Measurements from ENCODE around the gene TRIM15. TPM values are rescaled to one million over a fixed set of nuclear protein-coding genes. Genes with fewer than 3 reads are reported as not detected.
"Not testable (repeated sequence)": the region's sequence is repeated elsewhere in the genome, so short reads cannot be mapped to it uniquely, and the experiment has no call there.

The TRIM15 gene
- total and polyA plus RNA-seq, 2 experiments from 2014 or later, result not detected

GRCh38 chr6:30135757-30136156, 27.6 kb upstream of the TRIM15 start, which contains the start of gene TRIM40:
TRIM40 (plus strand) TSS chr6:30136140; CDS start chr6:30137037, 897 bp downstream.
- no peak for TF ChIP-seq EZH2 (IDR thresholded peaks at IDR 0.05; ENCODE audit: insufficient read depth, poor library complexity, severe bottlenecking)
- no peak for TF ChIP-seq EZH2phosphoT487 (IDR thresholded peaks at IDR 0.05; ENCODE audit: insufficient read depth, low read depth)
- no peak within 1 kb of the TSS for H3K4me2 ChIP-seq (ENCODE audit: unreplicated experiment)
- DNase-seq, result no peak
- no peaks in the 10 kb centered on the region for H3K79me2 ChIP-seq (ENCODE audit: insufficient read depth)
- H2AFZ ChIP-seq, result no peak within 1 kb of the TSS
- no peaks in the 10 kb centered on the region for H4K20me1 ChIP-seq (ENCODE audit: insufficient read depth)
- H3K9ac ChIP-seq, result no peak within 1 kb of the TSS
- in situ Hi-C loops (cut with MboI), result no loop called here
- WGBS, 2 experiments (ENCODE audit: low coverage in 1 of 2, low lambda C conversion rate in 2 of 2, missing lambda C conversion rate in 2 of 2), result 33 to 41% methylated on average over 4 of the region's 4 CpGs
- peaks cover 48% of the 10 kb centered on the region for H3K27me3 ChIP-seq (replicated peaks; ENCODE audit: insufficient read depth)
- no peak within 1 kb of the TSS for H3K27ac ChIP-seq
- H3K4me3 ChIP-seq, result no peak within 1 kb of the TSS
- H3K9me2 ChIP-seq (ENCODE audit: insufficient read depth), result no peaks in the 10 kb centered on the region
- H3K4me1 ChIP-seq (ENCODE audit: insufficient read depth), result no peaks in the 10 kb centered on the region
- H3K36me3 ChIP-seq (ENCODE audit: low read depth), result no peaks in the 10 kb centered on the region
- H3K9me3 ChIP-seq (ENCODE audit: low read depth), result no peaks in the 10 kb centered on the region
- H3F3A ChIP-seq (ENCODE audit: insufficient read depth), result no peaks in the 10 kb centered on the region

DNA sequence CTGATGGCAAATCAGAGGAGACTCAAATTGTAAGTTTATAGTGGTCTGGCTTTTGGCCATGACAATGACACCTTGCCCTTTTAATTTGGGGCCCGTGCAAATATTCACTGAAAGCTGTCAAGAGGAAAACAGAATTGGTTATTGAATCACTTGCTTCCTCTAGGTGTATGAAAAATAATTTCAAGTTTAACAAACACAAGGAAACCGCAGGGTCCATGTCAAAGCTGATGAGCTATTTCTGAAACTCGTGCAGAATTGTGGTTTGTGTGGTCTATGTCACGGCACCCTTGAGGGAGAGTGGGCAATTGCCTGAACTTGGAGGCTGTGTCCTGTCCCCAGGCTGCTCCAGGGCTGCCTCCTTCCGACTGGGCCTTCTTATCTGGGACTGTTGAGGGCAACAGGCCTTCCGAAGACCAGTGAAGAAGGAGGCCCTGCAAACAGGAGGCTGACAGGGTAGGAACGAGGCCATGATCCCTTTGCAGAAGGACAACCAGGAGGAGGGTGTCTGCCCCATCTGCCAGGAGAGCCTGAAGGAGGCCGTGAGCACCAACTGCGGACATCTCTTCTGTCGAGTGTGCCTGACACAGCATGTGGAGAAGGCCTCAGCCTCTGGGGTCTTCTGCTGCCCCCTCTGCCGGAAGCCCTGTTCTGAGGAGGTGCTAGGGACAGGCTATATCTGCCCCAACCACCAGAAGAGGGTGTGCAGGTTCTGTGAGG, 26.6 kb upstream of the TRIM15 start:
- 49 to 57% methylated on average over 11 of the region's 11 CpGs for WGBS, 2 experiments (ENCODE audit: low coverage in 1 of 2, low lambda C conversion rate in 2 of 2, missing lambda C conversion rate in 2 of 2)
- Histone ChIP-seq H3K27me3 (replicated peaks; ENCODE audit: insufficient read depth) (peaks cover 48% of the 10 kb centered on the region), H3K9ac (no peak overlapping the region), H3K4me1 (ENCODE audit: insufficient read depth) (no peaks in the 10 kb centered on the region), H3K9me2 (ENCODE audit: insufficient read depth) (no peaks in the 10 kb centered on the region), H2AFZ (no peak overlapping the region), H3K79me2 (ENCODE audit: insufficient read depth) (no peaks in the 10 kb centered on the region), H3K27ac (no peak overlapping the region), H3K9me3 (ENCODE audit: low read depth) (no peaks in the 10 kb centered on the region), H3F3A (ENCODE audit: insufficient read depth) (no peaks in the 10 kb centered on the region), H3K4me2 (ENCODE audit: unreplicated experiment) (no peak overlapping the region), H3K36me3 (ENCODE audit: low read depth) (no peaks in the 10 kb centered on the region), H3K4me3 (no peak overlapping the region), H4K20me1 (ENCODE audit: insufficient read depth) (no peaks in the 10 kb centered on the region)
- no peak for DNase-seq
- in situ Hi-C loops (cut with MboI), result no loop called here
- TF ChIP-seq EZH2 (IDR thresholded peaks at IDR 0.05; ENCODE audit: insufficient read depth, poor library complexity, severe bottlenecking), result no peak
- TF ChIP-seq EZH2phosphoT487 (IDR thresholded peaks at IDR 0.05; ENCODE audit: insufficient read depth, low read depth), result no peak

DNA sequence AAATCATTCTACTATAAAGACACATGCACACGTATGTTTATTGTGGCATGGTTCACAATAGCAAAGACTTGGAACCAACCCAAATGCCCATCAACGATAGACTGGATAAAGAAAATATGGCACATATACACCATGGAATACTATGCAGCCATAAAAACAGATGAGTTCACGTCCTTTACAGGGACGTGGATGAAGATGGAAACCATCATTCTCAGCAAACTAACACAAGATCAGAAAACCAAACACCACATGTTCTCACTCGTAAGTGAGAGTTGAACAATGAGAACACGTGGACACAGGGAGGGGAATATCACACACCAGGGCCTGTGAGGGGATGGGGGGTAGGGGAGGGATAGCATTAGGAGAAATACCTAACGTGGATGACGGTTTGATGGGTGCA, 23.1 kb upstream of the TRIM15 start:
- H3K4me1 ChIP-seq (ENCODE audit: insufficient read depth); H3K79me2 ChIP-seq (ENCODE audit: insufficient read depth); H3K9me3 ChIP-seq (ENCODE audit: low read depth); H3K27ac ChIP-seq; H3K36me3 ChIP-seq (ENCODE audit: low read depth); H4K20me1 ChIP-seq (ENCODE audit: insufficient read depth); H3K9me2 ChIP-seq (ENCODE audit: insufficient read depth); H3F3A ChIP-seq (ENCODE audit: insufficient read depth); DNase-seq; H2AFZ ChIP-seq; H3K9ac ChIP-seq; H3K4me2 ChIP-seq (ENCODE audit: unreplicated experiment); H3K4me3 ChIP-seq; in situ Hi-C loops (cut with MboI): not testable (repeated sequence)
- 32 to 40% methylated on average over 8 of the region's 8 CpGs for WGBS, 2 experiments (ENCODE audit: low coverage in 1 of 2, low lambda C conversion rate in 2 of 2, missing lambda C conversion rate in 2 of 2)
- peaks cover 50% of the 10 kb centered on the region for H3K27me3 ChIP-seq (replicated peaks; ENCODE audit: insufficient read depth)

DNA sequence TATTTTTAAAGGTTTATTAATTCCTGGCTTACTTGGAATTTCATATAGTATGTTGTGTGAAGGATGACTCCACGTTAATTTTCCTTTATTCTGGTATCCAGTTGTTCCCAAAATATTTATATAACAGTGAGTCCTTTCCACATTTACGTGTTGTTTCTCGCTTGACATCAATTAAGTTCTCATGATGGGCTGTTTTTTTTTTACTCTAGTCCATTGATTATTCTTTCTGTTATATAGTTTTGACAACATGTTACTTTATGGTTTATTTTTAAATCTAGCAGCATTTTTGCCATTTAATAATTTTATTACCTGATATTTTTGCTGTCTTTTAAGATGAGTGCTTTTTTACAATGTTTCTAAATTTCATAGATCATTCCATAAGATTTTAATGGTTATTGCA, 20.7 kb upstream of the TRIM15 start:
- Histone ChIP-seq H3K4me2 (ENCODE audit: unreplicated experiment) (no peak overlapping the region), H4K20me1 (ENCODE audit: insufficient read depth) (no peaks in the 10 kb centered on the region), H3F3A (ENCODE audit: insufficient read depth) (no peaks in the 10 kb centered on the region), H2AFZ (no peak overlapping the region), H3K9me2 (ENCODE audit: insufficient read depth) (no peaks in the 10 kb centered on the region), H3K4me1 (ENCODE audit: insufficient read depth) (no peaks in the 10 kb centered on the region), H3K9ac (no peak overlapping the region), H3K36me3 (ENCODE audit: low read depth) (no peaks in the 10 kb centered on the region), H3K27ac (no peak overlapping the region), H3K9me3 (ENCODE audit: low read depth) (no peaks in the 10 kb centered on the region), H3K4me3 (no peak overlapping the region), H3K79me2 (ENCODE audit: insufficient read depth) (no peaks in the 10 kb centered on the region), H3K27me3 (replicated peaks; ENCODE audit: insufficient read depth) (peaks cover 53% of the 10 kb centered on the region)
- no peak for TF ChIP-seq EZH2phosphoT487 (IDR thresholded peaks at IDR 0.05; ENCODE audit: insufficient read depth, low read depth)
- in situ Hi-C loops (cut with MboI), result no loop called here
- WGBS, 2 experiments (ENCODE audit: low coverage in 1 of 2, low lambda C conversion rate in 2 of 2, missing lambda C conversion rate in 2 of 2), result 36 to 52% methylated on average over 3 of the region's 3 CpGs
- DNase-seq, result no peak

- in situ Hi-C loops (cut with MboI), result no loop called here
- no peak overlapping the region for H3K4me2 ChIP-seq (ENCODE audit: unreplicated experiment)
- peaks cover 44% of the 10 kb centered on the region for H3K27me3 ChIP-seq (replicated peaks; ENCODE audit: insufficient read depth)
- no peak for DNase-seq
- no peak overlapping the region for H3K27ac ChIP-seq
- no peak overlapping the region for H2AFZ ChIP-seq
- no peak for TF ChIP-seq EZH2phosphoT487 (IDR thresholded peaks at IDR 0.05; ENCODE audit: insufficient read depth, low read depth)
- no peak for TF ChIP-seq EZH2 (IDR thresholded peaks at IDR 0.05; ENCODE audit: insufficient read depth, poor library complexity, severe bottlenecking)
- WGBS, 2 experiments (ENCODE audit: low coverage in 1 of 2, low lambda C conversion rate in 2 of 2, missing lambda C conversion rate in 2 of 2), result 22 to 25% methylated on average over 2 of the region's 2 CpGs
- no peak overlapping the region for H3K4me3 ChIP-seq
- H3K9me3 ChIP-seq (ENCODE audit: low read depth), result no peaks in the 10 kb centered on the region
- H3K9ac ChIP-seq, result no peak overlapping the region
- no peaks in the 10 kb centered on the region for H3F3A ChIP-seq (ENCODE audit: insufficient read depth)
- no peaks in the 10 kb centered on the region for H3K36me3 ChIP-seq (ENCODE audit: low read depth)
- no peaks in the 10 kb centered on the region for H3K79me2 ChIP-seq (ENCODE audit: insufficient read depth)
- H3K9me2 ChIP-seq (ENCODE audit: insufficient read depth), result no peaks in the 10 kb centered on the region
- no peaks in the 10 kb centered on the region for H4K20me1 ChIP-seq (ENCODE audit: insufficient read depth)
- no peaks in the 10 kb centered on the region for H3K4me1 ChIP-seq (ENCODE audit: insufficient read depth)
Measured at GRCh38 chr6:30143780-30144179, 19.6 kb upstream of the TRIM15 start.

Data from GM23248 (cell line).